GM23338 (cell line): Measurements from ENCODE around the gene DOCK4.

Experiments used
- CREB1 ChIP-seq: fragments of 250-450 bp; sonication (Bioruptor Pico); IDR thresholded peaks from 2 replicates; pipeline ENCODE4 v1.5.0; 2020; ENCODE audit warnings: low read depth, mild to moderate bottlenecking, moderate library complexity
- CTCF ChIP-seq, 2 experiments: fragments of 200-600 bp in 1 of 2; sonication (generic) in 1 of 2; conservative IDR thresholded peaks; 2 replicates each; pipeline versions ENCODE4 v1.5.1 to v1.6.1; 2016 to 2017; ENCODE audit warnings: antibody characterized with exemption in 2 of 2, low read depth in 2 of 2, mild to moderate bottlenecking in 2 of 2, moderate library complexity in 1 of 2
- EZH2 ChIP-seq: fragments of 200-600 bp; sonication (generic); IDR thresholded peaks from one replicate; pipeline ENCODE4 v1.8.0; 2017; ENCODE audit warnings: antibody characterized with exemption, mild to moderate bottlenecking, low read depth; ENCODE audit not compliant: unreplicated experiment
- JUNB ChIP-seq: IDR thresholded peaks from one replicate; pipeline ENCODE4 v1.6.1; 2016; ENCODE audit warnings: antibody characterized with exemption; ENCODE audit not compliant: unreplicated experiment
- POLR2AphosphoS5 ChIP-seq: IDR thresholded peaks from 2 replicates; pipeline ENCODE4 v1.6.1; 2016; ENCODE audit warnings: antibody characterized with exemption, low read depth
- REST ChIP-seq: IDR thresholded peaks from one replicate; pipeline ENCODE4 v1.6.1; 2018; ENCODE audit warnings: antibody characterized with exemption; ENCODE audit not compliant: unreplicated experiment
- ZNF462 ChIP-seq: fragments of 250-450 bp; sonication (Bioruptor Pico); IDR thresholded peaks from 2 replicates; pipeline ENCODE4 v1.5.0; 2020; ENCODE audit warnings: mild to moderate bottlenecking, moderate library complexity

GRCh38 chr7:112110651-112111050 lies 95.5 kb downstream of the DOCK4 start:
- TF ChIP-seq CTCF (conservative IDR thresholded peaks at IDR 0.05; ENCODE audit: low read depth in 2 of 2), result no peak
- TF ChIP-seq POLR2AphosphoS5, result no peak
- no peak for TF ChIP-seq ZNF462 (CRISPR knock-in tag)
- no peak for TF ChIP-seq CREB1 (CRISPR knock-in tag)
- no peak for TF ChIP-seq JUNB
- no peak for TF ChIP-seq EZH2
- TF ChIP-seq REST, result no peak
